Measurements from ENCODE around the gene MKNK1.

Gene MKNK1

GRCh38 chr1:46614604-46614984 lies 10.5 kb upstream of the MKNK1 start:
- Histone ChIP-seq H3K4me3 (ENCODE audit: low read depth, low read length) (no peak overlapping the region), H3K9me3 (ENCODE audit: severe bottlenecking) (no peaks in the 10 kb centered on the region), H3K27me3 (ENCODE audit: insufficient read depth, low read depth, severe bottlenecking) (no peaks in the 10 kb centered on the region), H3K36me3 (no peaks in the 10 kb centered on the region), H3K27ac (no peak overlapping the region)
- TF ChIP-seq CTCF (IDR thresholded peaks at IDR 0.05; ENCODE audit: low read depth, low read length) = no peak
- no peak for DNase-seq

GRCh38 chr1:46613661-46614603 lies 9.9 kb upstream of the MKNK1 start:
- no peak overlapping the region for H3K4me3 ChIP-seq (ENCODE audit: low read depth, low read length)
- H3K27ac ChIP-seq = no peak overlapping the region
- H3K27me3 ChIP-seq (ENCODE audit: insufficient read depth, low read depth, severe bottlenecking) = no peaks in the 10 kb centered on the region
- no peak for DNase-seq
- no peaks in the 10 kb centered on the region for H3K9me3 ChIP-seq (ENCODE audit: severe bottlenecking)
- H3K36me3 ChIP-seq = no peaks in the 10 kb centered on the region
- TF ChIP-seq CTCF (IDR thresholded peaks at IDR 0.05; ENCODE audit: low read depth, low read length) = no peak

- no peaks in the 10 kb centered on the region for H3K36me3 ChIP-seq
- no peak for DNase-seq
- no peak overlapping the region for H3K4me3 ChIP-seq (ENCODE audit: low read depth, low read length)
- H3K27ac ChIP-seq = no peak overlapping the region
- H3K27me3 ChIP-seq (ENCODE audit: insufficient read depth, low read depth, severe bottlenecking) = no peaks in the 10 kb centered on the region
- no peak for TF ChIP-seq CTCF (IDR thresholded peaks at IDR 0.05; ENCODE audit: low read depth, low read length)
- H3K9me3 ChIP-seq (ENCODE audit: severe bottlenecking) = no peaks in the 10 kb centered on the region
Observed at GRCh38 chr1:46612937-46613660, 9.0 kb upstream of the MKNK1 start.

GRCh38 chr1:46611691-46612221 lies 7.7 kb upstream of the MKNK1 start:
- DNase-seq = no peak
- H3K36me3 ChIP-seq = no peaks in the 10 kb centered on the region
- H3K27ac ChIP-seq = no peak overlapping the region
- no peak overlapping the region for H3K4me3 ChIP-seq (ENCODE audit: low read depth, low read length)
- H3K9me3 ChIP-seq (ENCODE audit: severe bottlenecking) = no peaks in the 10 kb centered on the region
- H3K27me3 ChIP-seq (ENCODE audit: insufficient read depth, low read depth, severe bottlenecking) = no peaks in the 10 kb centered on the region
- no peak for TF ChIP-seq CTCF (IDR thresholded peaks at IDR 0.05; ENCODE audit: low read depth, low read length)

GRCh38 chr1:46607345-46608130 lies 3.5 kb upstream of the MKNK1 start:
- no peak for TF ChIP-seq CTCF (IDR thresholded peaks at IDR 0.05; ENCODE audit: low read depth, low read length)
- no peak for DNase-seq
- Histone ChIP-seq H3K27me3 (ENCODE audit: insufficient read depth, low read depth, severe bottlenecking) (no peaks in the 10 kb centered on the region), H3K4me3 (ENCODE audit: low read depth, low read length) (no peak overlapping the region), H3K27ac (no peak overlapping the region), H3K36me3 (no peaks in the 10 kb centered on the region), H3K9me3 (ENCODE audit: severe bottlenecking) (no peaks in the 10 kb centered on the region)

Data from WERI-Rb-1 (cell line).